GM18505 (cell line): ENCODE data around the gene AMBP.
"Not testable (repeated sequence)": the region's sequence is repeated elsewhere in the genome, so short reads cannot be mapped to it uniquely, and the experiment has no call there.

Experiments used
- ATAC-seq: cut with Tn5 transposase; IDR thresholded peaks from one replicate; pipeline ENCODE4 v1.9.1; 2021; ENCODE audit not compliant: unreplicated experiment
- POLR2A ChIP-seq: IDR thresholded peaks from 4 replicates; pipeline ENCODE4 v1.6.1; 2011; ENCODE audit warnings: borderline replicate concordance; ENCODE audit not compliant: insufficient read depth, insufficient read length; ENCODE audit errors: extremely low read depth

AMBP gene

GRCh38 chr9:114048533-114049415 lies 29.3 kb downstream of the AMBP start:
- TF ChIP-seq POLR2A: no peak
- ATAC-seq: no peak

GRCh38 chr9:114047717-114048116 lies 30.4 kb downstream of the AMBP start:
- TF ChIP-seq POLR2A: no peak
- ATAC-seq: no peak

- TF ChIP-seq POLR2A: no peak
- no peak for ATAC-seq
These were observed 31.2 kb downstream of the AMBP start for GRCh38 chr9:114046875-114047274.

- no peak for ATAC-seq
These were observed 31.8 kb downstream of the AMBP start for GRCh38 chr9:114046237-114046755.

GRCh38 chr9:114043660-114044059 lies 34.4 kb downstream of the AMBP start:
- ATAC-seq: not testable (repeated sequence)

More at GRCh38 chr9:114046237-114046755, 31.8 kb downstream of the AMBP start:
- TF ChIP-seq POLR2A: no peak

- no peak for TF ChIP-seq POLR2A
- ATAC-seq: no peak
These were observed 38.6 kb downstream of the AMBP start for GRCh38 chr9:114039484-114039883.

- TF ChIP-seq POLR2A: no peak
- ATAC-seq: no peak
These were observed 39.3 kb downstream of the AMBP start for GRCh38 chr9:114038724-114039313.

DNA sequence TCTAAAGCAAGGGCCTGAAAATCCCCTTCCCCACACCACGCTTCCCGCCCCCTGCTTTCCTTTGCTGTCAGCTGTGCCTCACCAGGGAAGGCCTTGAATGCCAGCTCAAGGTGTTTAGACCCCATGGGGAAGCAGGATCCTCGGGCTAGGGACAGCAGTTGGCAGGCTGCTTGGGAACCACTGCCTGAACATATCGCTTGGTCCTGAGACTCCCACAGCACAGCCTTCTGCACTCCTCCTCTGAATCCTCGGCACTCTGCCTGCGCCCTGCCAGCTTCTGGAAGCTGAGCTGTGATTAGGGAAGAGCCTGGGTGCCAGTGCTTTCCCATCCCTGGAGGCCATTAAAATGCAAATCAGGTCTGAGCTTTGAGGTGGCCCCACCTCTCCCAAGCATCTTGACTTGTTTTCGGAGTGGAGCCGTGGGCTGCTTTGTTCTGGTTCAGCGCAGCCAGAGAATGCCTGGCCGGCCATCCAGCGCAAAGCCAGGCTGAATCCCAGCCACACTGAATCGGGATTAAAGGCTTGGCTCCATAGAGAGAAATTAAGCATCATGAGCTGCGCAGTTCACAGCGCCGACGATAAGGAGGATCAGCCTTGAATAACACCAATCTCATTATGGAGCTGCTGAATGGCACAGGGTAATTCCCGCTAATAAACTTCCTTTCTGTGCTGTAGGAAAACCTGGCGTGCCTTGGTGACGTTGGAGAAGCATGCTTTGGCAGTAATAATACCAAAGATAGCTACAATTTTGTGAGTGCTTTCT lies 40.0 kb downstream of the AMBP start:
- no peak for ATAC-seq
- TF ChIP-seq POLR2A: no peak

DNA sequence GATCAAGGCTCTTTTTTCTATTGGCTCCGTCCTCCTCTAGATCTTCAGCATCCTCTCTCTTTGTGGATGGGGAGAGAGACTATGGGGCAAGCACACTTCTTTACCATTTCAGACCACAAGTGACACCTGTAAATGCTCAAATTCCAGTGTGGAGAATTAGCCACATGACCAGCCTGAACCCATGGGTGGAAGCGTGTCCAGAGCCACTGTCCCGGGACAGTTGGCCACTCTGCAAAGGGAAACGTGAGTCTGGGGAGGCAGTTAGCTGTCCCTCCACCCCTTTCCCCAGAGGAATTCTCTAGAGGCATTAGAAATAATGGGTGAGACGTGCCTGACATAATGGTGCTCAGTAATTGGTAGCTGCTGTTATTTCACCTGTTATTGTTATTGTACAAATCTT lies 40.9 kb downstream of the AMBP start:
- TF ChIP-seq POLR2A: no peak
- ATAC-seq: no peak

DNA sequence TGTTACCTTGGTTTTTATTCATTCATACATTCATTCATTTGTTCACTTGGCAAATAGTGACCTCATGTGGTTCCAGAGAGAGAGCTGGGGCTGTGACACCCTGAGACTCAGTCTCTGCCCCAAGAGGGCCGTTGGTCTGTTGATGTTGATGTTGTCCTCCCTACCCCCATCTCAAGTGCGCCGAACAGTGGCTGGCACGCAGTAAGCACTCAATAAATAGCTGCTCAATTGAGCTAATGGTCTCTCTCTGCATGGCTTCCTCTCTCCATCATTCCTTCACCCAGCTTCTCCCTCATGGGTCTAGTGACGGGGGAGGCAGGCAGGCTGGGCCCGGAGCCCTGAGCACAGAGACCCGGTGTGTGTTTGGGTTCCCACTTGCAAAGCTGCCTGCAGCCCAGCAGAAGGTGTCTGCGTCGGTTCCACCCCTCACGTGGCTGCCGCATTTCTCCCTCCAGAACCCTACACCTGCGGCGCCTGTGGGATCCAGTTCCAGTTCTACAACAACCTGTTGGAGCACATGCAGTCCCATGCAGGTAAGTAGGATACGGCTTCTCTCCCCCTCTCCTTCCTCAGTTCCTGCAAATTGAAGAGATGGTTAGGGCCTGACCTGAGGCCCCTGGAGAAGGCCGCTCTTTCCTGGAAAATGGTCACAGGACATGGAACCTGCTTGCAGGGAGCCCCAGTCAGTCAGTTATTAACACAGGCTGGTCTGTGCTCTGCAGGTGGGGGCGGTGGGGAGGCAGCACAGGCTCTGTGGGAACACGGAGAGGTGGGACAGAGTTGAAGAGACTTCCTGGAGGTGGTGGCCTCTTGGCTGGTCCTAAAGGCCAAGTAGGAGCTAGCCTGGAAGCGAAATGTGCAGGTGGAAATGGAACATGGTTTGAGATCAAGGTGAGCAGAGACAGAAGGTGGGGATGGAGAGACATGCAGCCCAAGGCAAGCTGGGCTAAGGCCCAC lies 42.0 kb downstream of the AMBP start:
- no peak for ATAC-seq
- TF ChIP-seq POLR2A: no peak

GRCh38 chr9:114035221-114035844 lies 42.8 kb downstream of the AMBP start:
- no peak for TF ChIP-seq POLR2A

GRCh38 chr9:114034661-114035062 lies 43.4 kb downstream of the AMBP start:
- TF ChIP-seq POLR2A: no peak
- no peak for ATAC-seq

More at GRCh38 chr9:114035221-114035844, 42.8 kb downstream of the AMBP start:
- no peak for ATAC-seq
